Hepatocyte (in vitro differentiated cells): ENCODE results near the gene FRS2. TPM values are rescaled to one million over a fixed set of nuclear protein-coding genes. Genes with fewer than 3 reads are reported as not detected.

ENCODE experiments used
- DNase-seq: peaks from one replicate; pipeline ENCODE4 v3.0.0-alpha.2; 2016; ENCODE audit warnings: low spot score
- H2AFZ ChIP-seq: fragments of 200-600 bp; sonication (generic); 2 replicates; pipeline ENCODE4 v1.6.0; 2016; ENCODE audit warnings: antibody characterized with exemption, mild to moderate bottlenecking
- H3K27ac ChIP-seq: fragments of 200-600 bp; sonication (generic); 2 replicates; pipeline ENCODE4 v1.5.1; 2016; ENCODE audit warnings: mild to moderate bottlenecking
- H3K27me3 ChIP-seq: fragments of 200-600 bp; sonication (generic); 2 replicates; pipeline ENCODE4 v1.6.1; 2016
- H3K36me3 ChIP-seq: fragments of 200-600 bp; sonication (generic); replicated peaks from 2 replicates; pipeline ENCODE4 v1.5.1; 2016; ENCODE audit warnings: low read depth; ENCODE audit not compliant: insufficient read depth
- H3K4me1 ChIP-seq: fragments of 200-600 bp; sonication (generic); 2 replicates; pipeline ENCODE4 v1.5.1; 2016; ENCODE audit warnings: mild to moderate bottlenecking, moderate library complexity; ENCODE audit not compliant: insufficient read depth
- H3K4me2 ChIP-seq: fragments of 200-600 bp; sonication (generic); 2 replicates; pipeline ENCODE4 v1.6.0; 2016
- H3K4me3 ChIP-seq: fragments of 200-600 bp; sonication (generic); 2 replicates; pipeline ENCODE4 v1.5.1; 2016; ENCODE audit warnings: mild to moderate bottlenecking
- H3K79me2 ChIP-seq: fragments of 200-600 bp; sonication (generic); 2 replicates; pipeline ENCODE4 v1.6.0; 2017; ENCODE audit warnings: mild to moderate bottlenecking
- H3K9me2 ChIP-seq: fragments of 200-600 bp; sonication (generic); replicated peaks from 2 replicates; pipeline ENCODE4 v1.6.0; 2017; ENCODE audit warnings: mild to moderate bottlenecking; ENCODE audit not compliant: insufficient read depth
- H3K9me3 ChIP-seq: fragments of 200-600 bp; sonication (generic); 2 replicates; pipeline ENCODE4 v1.5.1; 2016; ENCODE audit warnings: low read depth, mild to moderate bottlenecking
- H4K20me1 ChIP-seq: fragments of 200-600 bp; sonication (generic); 2 replicates; pipeline ENCODE4 v1.6.0; 2016; ENCODE audit warnings: mild to moderate bottlenecking; ENCODE audit not compliant: insufficient read depth, poor library complexity, severe bottlenecking
- EZH2 ChIP-seq: fragments of 200-600 bp; sonication (generic); IDR thresholded peaks from 2 replicates; pipeline ENCODE4 v1.6.1; 2016; ENCODE audit warnings: antibody characterized with exemption, mild to moderate bottlenecking, borderline replicate concordance
- EZH2phosphoT487 ChIP-seq: fragments of 200-600 bp; sonication (generic); IDR thresholded peaks from one replicate; pipeline ENCODE4 v1.6.1; 2018; ENCODE audit warnings: antibody characterized with exemption, mild to moderate bottlenecking, low read depth, moderate library complexity; ENCODE audit not compliant: unreplicated experiment, severe bottlenecking
- WGBS: methylation state at CpG from one replicate; pipeline ENCODE4 v1.1.6; 2016; ENCODE audit warnings: low lambda C conversion rate; ENCODE audit errors: missing lambda C conversion rate; 5-methylcytosine and 5-hydroxymethylcytosine counted together
- polyA plus RNA-seq: library from polyadenylated mRNA; unstranded; fragments of >200 nt; fragmentation: Nextera tagmentation; extraction: Ambion mirVana; gene quantifications from 2 replicates; pipeline ENCODE4 v1.2.1, GENCODE V29; 2016
- total RNA-seq: library from RNA; depleted of rRNA; stranded (reverse); fragments of >200 nt; gene quantifications from 2 replicates; pipeline ENCODE4 v1.2.3, GENCODE V29; 2014
- TF ChIP-seq, protein P1 (sequence below): fragments of 200-600 bp; sonication (generic); IDR thresholded peaks from 2 replicates; pipeline ENCODE4 v1.5.1; 2016; ENCODE audit warnings: antibody characterized with exemption, mild to moderate bottlenecking; ENCODE audit not compliant: poor library complexity

The FRS2 gene
- total and polyA plus RNA-seq, 2 experiments from 2014 or later: 14.7 to 76.4 TPM

DNA sequence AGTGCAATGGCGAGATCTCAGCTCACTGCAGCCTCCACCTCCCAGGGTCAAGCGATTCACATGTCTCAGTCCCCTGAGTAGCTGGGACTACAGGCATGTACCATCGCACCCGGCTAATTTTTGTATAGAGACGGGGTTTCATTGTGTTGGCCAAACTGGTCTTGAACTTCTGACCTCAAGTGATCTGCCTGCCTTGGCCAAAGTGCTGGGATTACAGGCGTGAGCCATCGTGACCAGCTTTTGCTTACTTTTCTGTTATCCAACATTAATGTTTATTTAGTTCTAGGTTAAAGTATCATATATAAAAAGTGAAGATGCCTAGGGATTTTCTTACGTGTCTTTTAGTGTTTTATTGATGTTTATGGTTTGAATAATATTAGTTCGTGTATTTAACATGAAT lies 86.2 kb downstream of the FRS2 start:
- TF ChIP-seq, protein P1, sequence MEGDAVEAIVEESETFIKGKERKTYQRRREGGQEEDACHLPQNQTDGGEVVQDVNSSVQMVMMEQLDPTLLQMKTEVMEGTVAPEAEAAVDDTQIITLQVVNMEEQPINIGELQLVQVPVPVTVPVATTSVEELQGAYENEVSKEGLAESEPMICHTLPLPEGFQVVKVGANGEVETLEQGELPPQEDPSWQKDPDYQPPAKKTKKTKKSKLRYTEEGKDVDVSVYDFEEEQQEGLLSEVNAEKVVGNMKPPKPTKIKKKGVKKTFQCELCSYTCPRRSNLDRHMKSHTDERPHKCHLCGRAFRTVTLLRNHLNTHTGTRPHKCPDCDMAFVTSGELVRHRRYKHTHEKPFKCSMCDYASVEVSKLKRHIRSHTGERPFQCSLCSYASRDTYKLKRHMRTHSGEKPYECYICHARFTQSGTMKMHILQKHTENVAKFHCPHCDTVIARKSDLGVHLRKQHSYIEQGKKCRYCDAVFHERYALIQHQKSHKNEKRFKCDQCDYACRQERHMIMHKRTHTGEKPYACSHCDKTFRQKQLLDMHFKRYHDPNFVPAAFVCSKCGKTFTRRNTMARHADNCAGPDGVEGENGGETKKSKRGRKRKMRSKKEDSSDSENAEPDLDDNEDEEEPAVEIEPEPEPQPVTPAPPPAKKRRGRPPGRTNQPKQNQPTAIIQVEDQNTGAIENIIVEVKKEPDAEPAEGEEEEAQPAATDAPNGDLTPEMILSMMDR: no peak
- no peak for TF ChIP-seq EZH2phosphoT487
- Histone ChIP-seq H3K4me3 (no peak overlapping the region), H3K79me2 (peaks cover 63% of the 10 kb centered on the region), H3K9me2 (no peaks in the 10 kb centered on the region), H3K27ac (no peak overlapping the region), H3K9me3 (no peaks in the 10 kb centered on the region), H3K4me1 (peaks cover 3% of the 10 kb centered on the region), H2AFZ (no peak overlapping the region), H3K4me2 (no peak overlapping the region), H4K20me1 (no peaks in the 10 kb centered on the region), H3K36me3 (no peaks in the 10 kb centered on the region), H3K27me3 (no peaks in the 10 kb centered on the region)
- no peak for DNase-seq
- WGBS: 74% methylated on average over 9 of the region's 9 CpGs

DNA sequence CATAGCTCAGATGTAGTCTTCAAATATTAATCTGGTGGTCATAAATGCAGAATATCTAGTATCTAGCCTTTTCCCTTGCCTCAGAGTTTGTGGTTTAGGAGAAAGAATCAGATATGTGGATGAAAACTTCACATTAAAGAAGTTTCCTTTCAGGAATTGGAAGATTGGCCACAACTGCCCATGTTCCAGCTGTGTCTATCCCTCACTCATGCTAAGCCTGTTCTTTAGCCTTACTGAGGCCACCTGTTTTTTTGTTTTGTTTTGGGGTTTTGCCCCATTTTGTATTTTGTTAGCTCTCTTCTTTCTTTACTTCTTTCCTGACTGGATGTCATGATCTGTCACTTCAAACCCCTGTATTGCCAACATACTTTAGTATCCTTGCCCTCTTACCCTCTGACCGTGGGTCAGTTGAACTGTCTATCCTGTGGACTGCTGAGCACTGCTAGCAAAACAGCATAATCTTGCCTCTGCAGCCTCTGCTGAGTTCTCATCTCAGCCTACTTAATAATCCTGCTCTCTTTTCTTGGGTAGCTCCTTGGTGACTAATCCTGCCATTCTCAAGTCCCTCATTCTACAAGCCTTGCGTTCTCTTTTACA lies 93.1 kb downstream of the FRS2 start:
- H3K27ac ChIP-seq: no peak overlapping the region
- no peak overlapping the region for H2AFZ ChIP-seq
- no peaks in the 10 kb centered on the region for H4K20me1 ChIP-seq
- no peaks in the 10 kb centered on the region for H3K9me3 ChIP-seq
- H3K9me2 ChIP-seq: no peaks in the 10 kb centered on the region
- no peaks in the 10 kb centered on the region for H3K36me3 ChIP-seq
- WGBS: 94% methylated on average over 2 of the region's 2 CpGs
- peaks cover 50% of the 10 kb centered on the region for H3K79me2 ChIP-seq
- H3K4me3 ChIP-seq: no peak overlapping the region
- no peak overlapping the region for H3K4me2 ChIP-seq
- TF ChIP-seq EZH2phosphoT487 (no peak), EZH2 (no peak)
- TF ChIP-seq, protein P1: no peak
- no peaks in the 10 kb centered on the region for H3K4me1 ChIP-seq
- no peaks in the 10 kb centered on the region for H3K27me3 ChIP-seq
- no peak for DNase-seq

DNA sequence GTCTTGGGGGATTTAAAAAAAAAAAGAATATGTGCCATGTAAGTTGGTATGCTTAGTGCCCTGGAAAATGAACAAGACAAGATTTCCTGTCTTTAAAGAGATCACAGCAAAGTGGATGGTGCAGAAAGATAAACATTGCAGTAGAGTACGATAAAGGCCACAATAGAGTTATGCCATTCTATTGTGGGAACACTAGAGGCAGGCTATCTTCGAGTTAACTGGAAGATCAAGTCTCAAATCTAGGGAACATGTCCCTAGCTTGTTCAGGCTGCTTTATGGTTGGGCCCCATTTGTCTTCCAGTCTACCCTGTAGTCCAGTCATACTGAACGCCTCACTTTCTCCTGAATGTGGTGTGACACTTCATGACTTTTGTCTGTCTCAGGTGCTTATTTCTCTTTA lies 96.4 kb downstream of the FRS2 start:
- H3K9me3 ChIP-seq: no peaks in the 10 kb centered on the region
- TF ChIP-seq EZH2phosphoT487: no peak
- TF ChIP-seq, protein P1: no peak
- H3K4me3 ChIP-seq: no peak overlapping the region
- no peaks in the 10 kb centered on the region for H3K27me3 ChIP-seq
- H2AFZ ChIP-seq: no peak overlapping the region
- H3K4me2 ChIP-seq: no peak overlapping the region
- H3K9me2 ChIP-seq: no peaks in the 10 kb centered on the region
- no peaks in the 10 kb centered on the region for H4K20me1 ChIP-seq
- no peak overlapping the region for H3K27ac ChIP-seq
- no peaks in the 10 kb centered on the region for H3K4me1 ChIP-seq
- H3K79me2 ChIP-seq: peaks cover 28% of the 10 kb centered on the region
- no peaks in the 10 kb centered on the region for H3K36me3 ChIP-seq
- DNase-seq: no peak
- 80% methylated on average over 3 of the region's 3 CpGs for WGBS

DNA sequence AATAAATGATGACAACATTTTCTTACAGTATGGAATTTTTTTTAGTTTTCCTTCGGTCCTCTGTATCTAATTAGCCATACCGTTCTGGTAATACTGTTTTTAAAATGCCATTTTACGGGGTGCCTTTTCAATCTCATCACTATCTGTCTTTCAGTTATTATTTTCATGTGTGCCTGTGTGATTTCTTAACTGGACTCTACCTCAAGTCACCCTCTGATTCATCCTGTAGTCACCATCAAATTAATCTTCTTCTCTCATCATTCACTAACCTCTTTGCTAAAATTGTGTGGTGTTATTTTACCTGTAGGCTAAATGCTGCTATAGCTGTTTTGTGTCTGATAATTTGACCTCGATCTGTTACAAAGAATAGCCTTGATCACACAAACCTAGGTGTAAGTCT lies 99.0 kb downstream of the FRS2 start:
- DNase-seq: no peak
- Histone ChIP-seq H3K36me3 (no peaks in the 10 kb centered on the region), H2AFZ (no peak overlapping the region), H3K79me2 (peaks cover 18% of the 10 kb centered on the region), H3K4me2 (no peak overlapping the region), H3K4me3 (no peak overlapping the region), H4K20me1 (no peaks in the 10 kb centered on the region), H3K27me3 (no peaks in the 10 kb centered on the region), H3K27ac (peak overlapping the region; percentile 5), H3K9me3 (no peaks in the 10 kb centered on the region), H3K4me1 (no peaks in the 10 kb centered on the region), H3K9me2 (no peaks in the 10 kb centered on the region)
- WGBS: 68% methylated on average over 4 of the region's 4 CpGs
- TF ChIP-seq EZH2 (no peak), EZH2phosphoT487 (no peak)
- TF ChIP-seq, protein P1: no peak
